ENCODE measurements around the gene CADM4.

- TF ChIP-seq, protein P1, sequence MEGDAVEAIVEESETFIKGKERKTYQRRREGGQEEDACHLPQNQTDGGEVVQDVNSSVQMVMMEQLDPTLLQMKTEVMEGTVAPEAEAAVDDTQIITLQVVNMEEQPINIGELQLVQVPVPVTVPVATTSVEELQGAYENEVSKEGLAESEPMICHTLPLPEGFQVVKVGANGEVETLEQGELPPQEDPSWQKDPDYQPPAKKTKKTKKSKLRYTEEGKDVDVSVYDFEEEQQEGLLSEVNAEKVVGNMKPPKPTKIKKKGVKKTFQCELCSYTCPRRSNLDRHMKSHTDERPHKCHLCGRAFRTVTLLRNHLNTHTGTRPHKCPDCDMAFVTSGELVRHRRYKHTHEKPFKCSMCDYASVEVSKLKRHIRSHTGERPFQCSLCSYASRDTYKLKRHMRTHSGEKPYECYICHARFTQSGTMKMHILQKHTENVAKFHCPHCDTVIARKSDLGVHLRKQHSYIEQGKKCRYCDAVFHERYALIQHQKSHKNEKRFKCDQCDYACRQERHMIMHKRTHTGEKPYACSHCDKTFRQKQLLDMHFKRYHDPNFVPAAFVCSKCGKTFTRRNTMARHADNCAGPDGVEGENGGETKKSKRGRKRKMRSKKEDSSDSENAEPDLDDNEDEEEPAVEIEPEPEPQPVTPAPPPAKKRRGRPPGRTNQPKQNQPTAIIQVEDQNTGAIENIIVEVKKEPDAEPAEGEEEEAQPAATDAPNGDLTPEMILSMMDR (IDR thresholded peaks at IDR 0.05 in 2 of 3, conservative IDR thresholded peaks at IDR 0.05 in 1 of 3; ENCODE audit: borderline replicate concordance in 1 of 3, insufficient read depth in 1 of 3, low read depth in 2 of 3, low read length in 2 of 3): no peak
- no peak for TF ChIP-seq ZNF274 (IDR thresholded peaks at IDR 0.05; ENCODE audit: low read depth, low read length)
- TF ChIP-seq EGR1 (IDR thresholded peaks at IDR 0.05; ENCODE audit: low read depth): no peak
- TF ChIP-seq POLR2A (IDR thresholded peaks at IDR 0.05; ENCODE audit: borderline replicate concordance, extremely low read depth, insufficient read depth, insufficient read length): no peak
- TF ChIP-seq REST (IDR thresholded peaks at IDR 0.05; ENCODE audit: low read depth): no peak
- TF ChIP-seq POLR2AphosphoS5 (IDR thresholded peaks at IDR 0.05; ENCODE audit: low read depth, low read length): peak; percentile 48; the same call in 1 of the 2 replicates
- no peak for TF ChIP-seq EZH2 (IDR thresholded peaks at IDR 0.05)
- TF ChIP-seq EZH2phosphoT487 (IDR thresholded peaks at IDR 0.05; ENCODE audit: borderline replicate concordance): no peak
Observed at GRCh38 chr19:43675269-43675879, 35.7 kb upstream of the CADM4 start.
